Ishikawa (cell line): ENCODE results near the gene FAM184A.

Source experiments
- CEBPB ChIP-seq: IDR thresholded peaks from 2 replicates; pipeline ENCODE4 v1.6.1; 2012
- CREB1 ChIP-seq: IDR thresholded peaks from 2 replicates; pipeline ENCODE4 v1.6.1; 2012; ENCODE audit warnings: low read depth
- EGR1 ChIP-seq: IDR thresholded peaks from 2 replicates; pipeline ENCODE4 v1.6.1; 2012
- EP300 ChIP-seq: IDR thresholded peaks from 2 replicates; pipeline ENCODE4 v1.6.1; 2012; ENCODE audit warnings: borderline replicate concordance
- FOXM1 ChIP-seq: IDR thresholded peaks from 2 replicates; pipeline ENCODE4 v1.6.1; 2012; ENCODE audit warnings: low read depth, borderline replicate concordance
- MAX ChIP-seq: IDR thresholded peaks from 2 replicates; pipeline ENCODE4 v1.6.1; 2012
- NFIC ChIP-seq: IDR thresholded peaks from 2 replicates; pipeline ENCODE4 v1.6.1; 2012
- RAD21 ChIP-seq: IDR thresholded peaks from 2 replicates; pipeline ENCODE4 v1.6.1; 2012; ENCODE audit warnings: low read depth
- TAF1 ChIP-seq: IDR thresholded peaks from 2 replicates; pipeline ENCODE4 v1.6.1; 2012; ENCODE audit warnings: low read depth, mild to moderate bottlenecking
- TCF12 ChIP-seq: IDR thresholded peaks from 2 replicates; pipeline ENCODE4 v1.6.1; 2012; ENCODE audit warnings: low read depth
- TEAD4 ChIP-seq: IDR thresholded peaks from 2 replicates; pipeline ENCODE4 v1.6.1; 2012
- USF1 ChIP-seq: IDR thresholded peaks from 2 replicates; pipeline ENCODE4 v1.6.1; 2012
- YY1 ChIP-seq: IDR thresholded peaks from 2 replicates; pipeline ENCODE4 v1.6.1; 2012; ENCODE audit warnings: low read depth
- ZBTB7A ChIP-seq: IDR thresholded peaks from 2 replicates; pipeline ENCODE4 v1.6.1; 2012; ENCODE audit warnings: low read depth
- TF ChIP-seq, protein P1 (sequence below): IDR thresholded peaks from 2 replicates; pipeline ENCODE4 v1.6.1; 2012; ENCODE audit warnings: low read depth, mild to moderate bottlenecking

FAM184A gene, protein sequence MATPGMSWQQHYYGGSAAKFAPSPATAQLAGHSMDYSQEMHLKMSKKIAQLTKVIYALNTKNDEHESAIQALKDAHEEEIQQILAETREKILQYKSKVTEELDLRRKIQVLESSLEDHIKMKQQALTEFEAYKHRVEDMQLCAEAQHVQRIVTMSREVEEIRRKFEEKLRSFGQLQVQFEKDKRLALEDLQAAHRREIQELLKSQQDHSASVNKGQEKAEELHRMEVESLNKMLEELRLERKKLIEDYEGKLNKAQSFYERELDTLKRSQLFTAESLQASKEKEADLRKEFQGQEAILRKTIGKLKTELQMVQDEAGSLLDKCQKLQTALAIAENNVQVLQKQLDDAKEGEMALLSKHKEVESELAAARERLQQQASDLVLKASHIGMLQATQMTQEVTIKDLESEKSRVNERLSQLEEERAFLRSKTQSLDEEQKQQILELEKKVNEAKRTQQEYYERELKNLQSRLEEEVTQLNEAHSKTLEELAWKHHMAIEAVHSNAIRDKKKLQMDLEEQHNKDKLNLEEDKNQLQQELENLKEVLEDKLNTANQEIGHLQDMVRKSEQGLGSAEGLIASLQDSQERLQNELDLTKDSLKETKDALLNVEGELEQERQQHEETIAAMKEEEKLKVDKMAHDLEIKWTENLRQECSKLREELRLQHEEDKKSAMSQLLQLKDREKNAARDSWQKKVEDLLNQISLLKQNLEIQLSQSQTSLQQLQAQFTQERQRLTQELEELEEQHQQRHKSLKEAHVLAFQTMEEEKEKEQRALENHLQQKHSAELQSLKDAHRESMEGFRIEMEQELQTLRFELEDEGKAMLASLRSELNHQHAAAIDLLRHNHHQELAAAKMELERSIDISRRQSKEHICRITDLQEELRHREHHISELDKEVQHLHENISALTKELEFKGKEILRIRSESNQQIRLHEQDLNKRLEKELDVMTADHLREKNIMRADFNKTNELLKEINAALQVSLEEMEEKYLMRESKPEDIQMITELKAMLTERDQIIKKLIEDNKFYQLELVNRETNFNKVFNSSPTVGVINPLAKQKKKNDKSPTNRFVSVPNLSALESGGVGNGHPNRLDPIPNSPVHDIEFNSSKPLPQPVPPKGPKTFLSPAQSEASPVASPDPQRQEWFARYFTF

DNA sequence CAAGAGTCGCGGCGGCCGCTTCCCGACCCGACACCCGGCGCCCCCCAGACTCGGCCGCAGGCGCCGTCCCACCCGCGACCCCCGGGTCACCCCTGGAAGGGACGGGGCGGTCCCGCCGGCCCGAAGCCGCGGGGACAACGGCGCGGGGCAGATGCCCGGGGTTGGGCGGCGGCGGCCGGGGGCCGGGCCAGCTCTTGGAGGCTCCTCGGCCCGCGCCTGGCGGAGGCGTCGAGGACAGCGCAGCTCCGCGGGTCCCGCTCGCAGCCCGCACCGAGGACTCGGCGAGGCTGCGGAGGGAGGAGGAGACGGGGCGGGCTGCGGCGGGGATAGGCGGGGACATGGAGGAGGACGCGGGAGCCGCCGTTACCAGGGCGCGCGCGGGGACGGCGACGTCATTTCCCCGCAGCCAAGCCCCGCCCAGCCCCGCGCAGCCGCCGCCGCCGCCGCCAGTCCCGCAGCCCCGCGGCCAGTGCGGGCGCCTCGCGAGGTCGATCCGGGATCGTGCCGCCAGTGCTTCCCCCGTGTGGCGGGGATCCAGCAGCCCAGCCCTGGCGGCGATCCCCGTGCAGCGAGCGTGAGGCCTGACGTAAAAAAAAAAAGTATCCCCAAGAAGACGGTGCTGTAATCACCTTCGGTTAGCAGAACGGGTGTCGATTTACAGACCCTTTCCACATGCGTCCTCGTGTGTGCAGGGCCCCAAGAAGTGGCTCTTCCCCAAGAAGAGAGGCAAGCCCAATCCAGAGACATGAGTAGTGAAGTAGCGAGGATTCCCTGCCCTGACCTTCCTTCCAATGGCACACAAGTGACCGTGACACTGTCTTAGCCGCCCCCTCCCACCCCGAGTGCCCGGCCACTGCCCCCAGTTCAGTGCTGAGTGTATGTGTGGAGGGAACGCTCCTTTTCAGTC lies at the start of gene FAM184A:
TSS of gene FAM184A (minus strand) at position 289 of the 907 bp plus-strand sequence. CDS start 365 bp downstream, outside the sequence.
- TF ChIP-seq MAX (peak; percentile 73), EGR1 (no peak), ZBTB7A (peak; percentile 27; the same call in 1 of the 2 replicates), EP300 (no peak)

DNA sequence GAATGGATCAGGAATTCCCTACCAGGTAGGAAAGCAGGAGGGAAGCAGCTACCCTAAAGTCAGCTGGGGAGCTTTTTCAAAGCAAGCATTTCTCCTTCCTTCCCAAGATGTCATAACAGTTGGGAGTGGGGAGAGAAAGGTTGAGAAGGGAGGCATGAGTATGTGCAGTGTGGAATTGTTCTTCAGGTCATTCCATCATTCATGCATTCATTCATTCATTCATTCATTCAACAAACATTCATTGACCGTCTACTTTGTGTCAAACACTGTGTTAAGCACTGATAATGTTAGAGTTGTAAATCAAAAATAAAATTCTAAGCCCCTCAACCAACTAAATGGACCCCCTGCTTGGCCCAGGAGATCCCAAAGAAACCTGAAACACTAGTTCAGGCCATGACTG lies 49.2 kb upstream of the FAM184A start:
- TF ChIP-seq NFIC (no peak), EGR1 (no peak), CREB1 (no peak), USF1 (no peak), FOXM1 (no peak), TEAD4 (no peak), YY1 (no peak), TAF1 (no peak), TCF12 (no peak)
- TF ChIP-seq, protein P1, sequence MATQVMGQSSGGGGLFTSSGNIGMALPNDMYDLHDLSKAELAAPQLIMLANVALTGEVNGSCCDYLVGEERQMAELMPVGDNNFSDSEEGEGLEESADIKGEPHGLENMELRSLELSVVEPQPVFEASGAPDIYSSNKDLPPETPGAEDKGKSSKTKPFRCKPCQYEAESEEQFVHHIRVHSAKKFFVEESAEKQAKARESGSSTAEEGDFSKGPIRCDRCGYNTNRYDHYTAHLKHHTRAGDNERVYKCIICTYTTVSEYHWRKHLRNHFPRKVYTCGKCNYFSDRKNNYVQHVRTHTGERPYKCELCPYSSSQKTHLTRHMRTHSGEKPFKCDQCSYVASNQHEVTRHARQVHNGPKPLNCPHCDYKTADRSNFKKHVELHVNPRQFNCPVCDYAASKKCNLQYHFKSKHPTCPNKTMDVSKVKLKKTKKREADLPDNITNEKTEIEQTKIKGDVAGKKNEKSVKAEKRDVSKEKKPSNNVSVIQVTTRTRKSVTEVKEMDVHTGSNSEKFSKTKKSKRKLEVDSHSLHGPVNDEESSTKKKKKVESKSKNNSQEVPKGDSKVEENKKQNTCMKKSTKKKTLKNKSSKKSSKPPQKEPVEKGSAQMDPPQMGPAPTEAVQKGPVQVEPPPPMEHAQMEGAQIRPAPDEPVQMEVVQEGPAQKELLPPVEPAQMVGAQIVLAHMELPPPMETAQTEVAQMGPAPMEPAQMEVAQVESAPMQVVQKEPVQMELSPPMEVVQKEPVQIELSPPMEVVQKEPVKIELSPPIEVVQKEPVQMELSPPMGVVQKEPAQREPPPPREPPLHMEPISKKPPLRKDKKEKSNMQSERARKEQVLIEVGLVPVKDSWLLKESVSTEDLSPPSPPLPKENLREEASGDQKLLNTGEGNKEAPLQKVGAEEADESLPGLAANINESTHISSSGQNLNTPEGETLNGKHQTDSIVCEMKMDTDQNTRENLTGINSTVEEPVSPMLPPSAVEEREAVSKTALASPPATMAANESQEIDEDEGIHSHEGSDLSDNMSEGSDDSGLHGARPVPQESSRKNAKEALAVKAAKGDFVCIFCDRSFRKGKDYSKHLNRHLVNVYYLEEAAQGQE: no peak

DNA sequence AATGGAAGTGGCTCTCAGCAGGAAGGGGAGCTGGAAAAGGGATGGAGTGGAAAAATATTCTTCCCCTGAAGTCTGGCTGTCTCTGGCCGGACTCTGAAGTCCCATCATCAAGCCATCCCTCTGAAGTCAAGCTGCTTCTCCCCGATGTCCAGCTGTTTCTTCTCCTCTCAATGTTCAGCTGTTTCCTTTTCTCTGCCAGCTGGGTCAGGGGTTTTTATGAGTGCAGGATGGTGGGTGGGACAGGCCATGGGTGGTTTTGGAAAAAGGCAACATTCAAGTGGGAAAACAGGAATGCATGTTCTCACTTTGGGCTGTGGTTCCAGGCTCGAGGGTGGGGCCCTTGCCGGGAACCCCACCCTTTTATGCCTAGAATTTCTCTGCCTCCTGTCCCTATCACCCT lies 48.4 kb upstream of the FAM184A start:
- no peak for TF ChIP-seq EGR1
- TF ChIP-seq, protein P1: no peak
- no peak for TF ChIP-seq FOXM1
- TF ChIP-seq YY1: no peak

- TF ChIP-seq CREB1: no peak
- TF ChIP-seq EP300: no peak
- TF ChIP-seq RAD21: no peak
- no peak for TF ChIP-seq USF1
- no peak for TF ChIP-seq TEAD4
- TF ChIP-seq TAF1: no peak
- TF ChIP-seq FOXM1: no peak
- TF ChIP-seq MAX: no peak
- TF ChIP-seq, protein P1: no peak
- no peak for TF ChIP-seq CEBPB
- TF ChIP-seq NFIC: no peak
- no peak for TF ChIP-seq TCF12
- no peak for TF ChIP-seq YY1
- TF ChIP-seq ZBTB7A: no peak
- TF ChIP-seq EGR1: no peak
These were observed 47.7 kb upstream of the FAM184A start for GRCh38 chr6:119126140-119126539.
